GM12801 (cell line): ENCODE measurements around the gene FUZ.

Experiments used
- TF ChIP-seq, protein P1 (sequence below): IDR thresholded peaks from one replicate; pipeline ENCODE4 v1.5.1; 2011; ENCODE audit warnings: control low read depth; ENCODE audit not compliant: insufficient read length; ENCODE audit errors: extremely low read depth

FUZ gene

DNA sequence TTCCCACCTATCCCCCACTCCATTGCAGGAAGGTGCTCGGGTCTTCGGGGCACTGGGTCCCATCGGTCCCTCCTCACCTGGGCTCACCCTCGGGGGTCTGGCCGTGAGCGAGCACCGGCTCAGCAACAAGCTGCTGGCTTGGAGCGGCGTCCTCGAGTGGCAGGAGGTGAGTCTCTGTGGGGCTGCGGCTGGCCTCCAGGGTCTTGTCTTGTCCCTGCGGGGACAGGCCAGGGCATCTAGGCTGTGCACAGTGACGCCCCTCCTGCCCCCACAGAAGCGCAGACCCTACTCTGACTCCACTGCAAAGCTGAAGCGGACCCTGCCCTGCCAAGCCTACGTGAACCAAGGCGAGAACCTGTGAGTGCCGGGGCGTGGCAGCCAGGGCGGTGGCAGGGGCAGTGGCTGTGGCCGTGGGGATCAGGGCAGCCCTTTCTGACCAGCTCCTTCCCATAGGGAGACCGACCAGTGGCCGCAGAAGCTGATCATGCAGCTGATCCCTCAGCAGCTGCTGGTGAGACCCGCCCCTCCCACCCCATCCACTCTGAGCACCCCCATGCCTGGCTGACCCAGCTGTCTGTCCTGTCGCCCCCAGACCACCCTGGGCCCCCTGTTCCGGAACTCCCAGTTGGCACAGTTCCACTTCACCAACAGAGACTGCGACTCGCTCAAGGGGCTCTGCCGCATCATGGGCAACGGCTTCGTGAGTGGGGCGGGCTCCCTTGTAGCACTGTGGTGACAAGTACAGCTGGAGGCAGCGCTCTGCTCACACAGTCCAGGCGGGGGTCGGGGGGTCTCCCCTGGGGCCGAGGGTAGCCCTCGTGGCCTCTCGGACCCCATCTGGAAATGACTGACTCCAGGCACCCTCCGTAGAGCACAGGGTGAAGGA, 41.5 kb upstream of the FUZ start:
- TF ChIP-seq, protein P1, sequence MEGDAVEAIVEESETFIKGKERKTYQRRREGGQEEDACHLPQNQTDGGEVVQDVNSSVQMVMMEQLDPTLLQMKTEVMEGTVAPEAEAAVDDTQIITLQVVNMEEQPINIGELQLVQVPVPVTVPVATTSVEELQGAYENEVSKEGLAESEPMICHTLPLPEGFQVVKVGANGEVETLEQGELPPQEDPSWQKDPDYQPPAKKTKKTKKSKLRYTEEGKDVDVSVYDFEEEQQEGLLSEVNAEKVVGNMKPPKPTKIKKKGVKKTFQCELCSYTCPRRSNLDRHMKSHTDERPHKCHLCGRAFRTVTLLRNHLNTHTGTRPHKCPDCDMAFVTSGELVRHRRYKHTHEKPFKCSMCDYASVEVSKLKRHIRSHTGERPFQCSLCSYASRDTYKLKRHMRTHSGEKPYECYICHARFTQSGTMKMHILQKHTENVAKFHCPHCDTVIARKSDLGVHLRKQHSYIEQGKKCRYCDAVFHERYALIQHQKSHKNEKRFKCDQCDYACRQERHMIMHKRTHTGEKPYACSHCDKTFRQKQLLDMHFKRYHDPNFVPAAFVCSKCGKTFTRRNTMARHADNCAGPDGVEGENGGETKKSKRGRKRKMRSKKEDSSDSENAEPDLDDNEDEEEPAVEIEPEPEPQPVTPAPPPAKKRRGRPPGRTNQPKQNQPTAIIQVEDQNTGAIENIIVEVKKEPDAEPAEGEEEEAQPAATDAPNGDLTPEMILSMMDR: no peak

DNA sequence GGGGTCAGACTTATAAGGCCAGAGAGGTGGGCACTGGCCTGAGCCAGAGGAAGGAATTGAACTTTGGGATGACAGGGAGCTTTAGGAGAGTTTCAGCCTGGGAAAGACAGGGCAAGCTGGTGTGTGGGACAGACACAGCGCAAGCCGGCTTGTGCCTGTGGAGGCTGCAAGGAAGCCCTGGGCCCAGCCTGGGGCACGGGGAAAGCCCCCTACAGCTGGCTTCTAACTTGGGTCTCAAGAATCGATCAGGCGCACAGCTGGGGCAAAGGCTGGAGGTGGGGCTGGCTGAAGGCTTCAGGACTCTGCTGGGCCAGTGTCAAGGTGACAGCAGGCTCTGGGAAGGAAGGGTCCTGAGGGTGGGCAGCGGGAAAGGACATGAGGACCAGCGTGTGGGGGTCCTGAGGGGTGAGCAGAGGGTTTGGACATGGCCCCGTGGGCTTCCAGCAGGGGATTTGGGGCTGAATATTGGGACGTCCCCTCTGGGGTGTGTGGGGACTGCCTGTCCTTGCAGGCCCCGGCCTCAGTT, 40.8 kb upstream of the FUZ start:
- TF ChIP-seq, protein P1: no peak

DNA sequence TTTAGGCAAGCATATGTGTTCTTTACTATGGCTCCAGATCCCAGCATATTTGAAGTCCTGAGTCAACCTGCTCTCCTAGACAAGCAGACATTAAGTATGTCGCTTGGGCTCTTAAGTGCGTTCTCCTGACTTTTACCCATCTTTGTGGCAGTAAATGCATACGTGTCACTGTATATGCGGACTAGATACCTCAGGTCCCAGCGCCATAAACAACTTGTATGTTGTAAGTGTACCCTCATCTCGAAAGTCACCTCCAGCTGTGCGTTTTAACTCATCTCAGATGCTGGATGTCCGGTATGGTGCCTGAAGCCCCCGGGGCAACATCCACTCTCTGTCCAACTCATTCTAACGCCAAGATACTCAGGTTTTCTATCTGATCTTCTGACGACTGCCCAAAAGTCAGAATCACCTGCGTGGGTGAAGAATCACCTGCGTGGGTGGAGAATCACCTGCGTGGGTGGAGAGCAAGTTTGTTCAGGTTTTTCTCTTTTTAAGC, 39.6 kb upstream of the FUZ start:
- TF ChIP-seq, protein P1: no peak

DNA sequence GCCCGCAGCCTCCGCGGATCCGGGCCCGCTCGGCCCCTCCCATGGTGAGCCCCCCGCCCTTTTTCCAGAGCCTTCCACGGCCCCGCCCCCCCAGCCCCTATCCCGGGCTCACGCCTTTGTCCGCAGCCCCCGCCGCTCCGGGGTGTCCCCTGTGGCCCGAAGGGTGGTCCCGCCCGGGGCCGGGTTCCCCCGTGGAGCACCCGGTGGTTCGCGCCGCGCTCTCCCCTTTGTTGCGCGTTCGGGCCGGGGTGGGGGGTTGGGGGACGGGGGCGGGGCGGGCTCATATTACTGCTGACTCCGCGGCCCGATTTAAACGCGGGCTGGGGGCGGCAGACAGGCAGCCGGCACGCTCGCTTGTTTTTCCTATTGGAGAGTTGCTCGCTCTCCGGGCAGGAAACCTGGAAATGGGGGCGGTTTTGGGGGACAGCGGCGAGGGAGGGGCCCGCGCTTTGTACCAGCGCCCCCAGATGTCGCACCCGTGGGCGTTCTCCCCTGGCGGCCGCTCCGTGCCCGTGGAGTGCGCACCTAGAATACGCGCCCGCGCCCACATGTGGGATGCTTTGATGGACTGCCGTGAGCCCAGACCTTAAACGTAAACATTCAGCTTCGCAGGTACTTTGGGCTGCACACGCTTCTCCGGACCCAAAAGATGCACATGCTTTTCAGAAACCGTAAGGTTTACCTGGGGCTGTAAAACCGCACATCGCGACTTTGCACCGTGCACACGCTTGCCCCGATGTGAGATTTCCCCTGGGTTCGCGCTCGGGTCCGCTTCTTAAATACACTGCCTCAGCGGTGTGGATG, 38.6 kb upstream of the FUZ start:
- TF ChIP-seq, protein P1: no peak

DNA sequence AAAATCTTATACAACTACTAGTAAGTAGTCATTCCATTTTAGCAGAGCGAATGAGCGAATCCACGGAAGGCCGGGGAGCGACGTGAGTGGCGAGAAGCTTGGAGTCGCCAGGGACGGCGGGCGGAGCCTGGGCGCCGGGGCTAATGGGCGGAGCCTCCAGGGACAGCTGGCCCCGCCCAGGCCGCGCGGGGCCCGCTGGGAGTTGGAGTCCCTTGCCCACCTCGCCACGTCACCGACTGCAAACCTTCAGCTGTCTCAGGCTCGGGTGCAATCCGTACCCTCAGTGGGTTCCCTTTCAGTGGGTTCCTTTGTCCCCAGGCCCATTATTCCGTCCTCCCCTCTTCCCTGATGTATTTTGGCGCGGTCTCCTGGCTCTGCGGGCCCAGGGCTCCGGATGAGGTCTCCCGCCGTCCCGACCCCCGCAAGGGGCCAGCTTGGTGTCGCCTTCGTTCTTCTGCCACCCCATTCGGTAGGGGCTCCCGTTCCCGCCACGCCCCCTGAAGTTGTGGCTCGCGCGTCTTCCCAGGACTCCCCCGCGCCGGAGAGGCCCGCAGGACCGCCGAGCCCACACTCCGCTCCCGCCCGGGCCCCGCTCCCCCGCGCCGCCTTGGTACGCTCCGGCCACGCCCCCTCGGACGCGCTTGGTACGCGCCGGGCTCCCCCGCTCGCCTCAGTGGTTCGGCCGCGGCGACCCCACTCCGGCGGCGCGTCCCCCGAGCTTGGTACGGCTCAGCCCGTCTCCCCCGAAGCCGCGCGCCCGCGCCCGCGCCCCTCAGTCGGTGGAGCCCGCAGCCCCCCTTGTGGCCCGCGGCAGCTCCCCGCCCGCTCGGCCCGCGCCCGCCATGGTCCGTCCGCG, 37.6 kb upstream of the FUZ start, which contains the start of gene PTOV1:
PTOV1 (plus strand) TSS at position 673 of the 856 bp plus-strand sequence.
- TF ChIP-seq, protein P1: no peak

DNA sequence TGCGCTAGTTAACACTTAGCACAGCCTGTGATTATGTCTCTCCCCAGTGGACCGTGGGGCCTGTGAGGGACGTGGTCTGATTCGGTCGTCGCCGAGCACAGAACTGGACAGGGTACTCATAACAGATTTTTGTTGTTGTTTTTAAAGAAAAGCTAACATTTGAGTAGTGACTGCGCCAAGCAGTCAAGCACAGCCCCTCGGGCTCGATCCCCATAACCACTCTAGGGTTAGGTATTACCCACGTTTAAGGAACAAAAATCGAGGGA, 37.1 kb upstream of the FUZ start:
- TF ChIP-seq, protein P1: no peak
